Fibroblast of lung (primary cell): ENCODE data around the gene LLCFC1. TPM values are rescaled to one million over a fixed set of nuclear protein-coding genes. Genes with fewer than 3 reads are reported as not detected.

Experiments used
- DNase-seq, 2 donors: peaks; one replicate each; pipeline versions ENCODE4 v3.0.0 to v3.0.0-alpha.2; 2010; ENCODE audit warnings: low read depth in 2 of 2
- H2AFZ ChIP-seq: 2 replicates; pipeline ENCODE4 v1.5.1; 2012; ENCODE audit warnings: low read length, control low read depth, inconsistent platforms
- H3K27ac ChIP-seq: 2 replicates; pipeline ENCODE4 v1.5.1; 2011; ENCODE audit warnings: low read length, control low read depth; ENCODE audit not compliant: insufficient read depth
- H3K27me3 ChIP-seq: 2 replicates; pipeline ENCODE4 v1.5.1; 2011; ENCODE audit warnings: mild to moderate bottlenecking, low read length; ENCODE audit not compliant: control insufficient read depth, insufficient read depth
- H3K36me3 ChIP-seq: 2 replicates; pipeline ENCODE4 v1.5.1; 2011; ENCODE audit warnings: low read length; ENCODE audit not compliant: control insufficient read depth, insufficient read depth
- H3K4me1 ChIP-seq: 2 replicates; pipeline ENCODE4 v1.5.1; 2011; ENCODE audit warnings: low read length; ENCODE audit not compliant: control insufficient read depth, insufficient read depth; ENCODE audit errors: extremely low read depth
- H3K4me2 ChIP-seq: 2 replicates; pipeline ENCODE4 v1.5.1; 2011; ENCODE audit warnings: low read length, control low read depth; ENCODE audit not compliant: insufficient read depth; ENCODE audit errors: extremely low read depth
- H3K4me3 ChIP-seq, 4 experiments: fragments of 200-600 bp in 1 of 4; sonication (generic) in 1 of 4; replicated peaks in 1 of 4; 2 replicates each; pipeline ENCODE4 v1.5.1; 2011 to 2016; ENCODE audit warnings: low read length in 4 of 4, low read depth in 3 of 4, mild to moderate bottlenecking in 3 of 4, control low read depth in 2 of 4, inconsistent platforms in 1 of 4, mixed read lengths in 1 of 4; ENCODE audit not compliant: insufficient read depth in 1 of 4; ENCODE audit errors: control extremely low read depth in 1 of 4
- H3K79me2 ChIP-seq: 2 replicates; pipeline ENCODE4 v1.5.1; 2012; ENCODE audit warnings: mild to moderate bottlenecking, low read length, inconsistent platforms; ENCODE audit not compliant: control insufficient read depth, insufficient read depth
- H3K9ac ChIP-seq: 2 replicates; pipeline ENCODE4 v1.5.1; 2011; ENCODE audit warnings: mild to moderate bottlenecking, low read length, control low read depth; ENCODE audit not compliant: insufficient read depth
- H3K9me3 ChIP-seq: 2 replicates; pipeline ENCODE4 v1.5.1; 2012; ENCODE audit warnings: low read depth, low read length; ENCODE audit not compliant: control insufficient read depth, insufficient read depth
- H4K20me1 ChIP-seq: 2 replicates; pipeline ENCODE4 v1.5.1; 2011; ENCODE audit warnings: low read length; ENCODE audit not compliant: control insufficient read depth, insufficient read depth; ENCODE audit errors: extremely low read depth
- EZH2 ChIP-seq: IDR thresholded peaks from 2 replicates; pipeline ENCODE4 v1.5.1; 2012; ENCODE audit warnings: low read length, control low read depth, mild to moderate bottlenecking; ENCODE audit errors: missing control alignments
- polyA plus RNA-seq, 2 donors: library from polyadenylated mRNA; depleted of rRNA in 1 of 2; stranded (reverse) in 1 of 2; unstranded in 1 of 2; fragments of >200 nt; gene quantifications; 2 replicates each; pipeline ENCODE4 v1.2.1, GENCODE V29; 2011 to 2012; ENCODE audit warnings: missing spikeins in 1 of 2
- total RNA-seq: library from RNA; depleted of rRNA; stranded (reverse); fragments of >200 nt; gene quantifications from 2 replicates; pipeline ENCODE4 v1.2.1, GENCODE V29; 2014
- TF ChIP-seq, protein P1 (sequence below), 2 donors: IDR thresholded peaks in 1 of 2; conservative IDR thresholded peaks in 1 of 2; 1 replicate in 1 of 2; 2 replicates in 1 of 2; pipeline ENCODE4 v1.5.1; 2011 to 2012; ENCODE audit warnings: low read length in 2 of 2, control low read depth in 1 of 2, inconsistent platforms in 1 of 2, low read depth in 1 of 2, mild to moderate bottlenecking in 1 of 2

LLCFC1 gene
- total and polyA plus RNA-seq, 2 donors (not counting 1 experiment from before 2014, with no cell fraction given), result not detected

GRCh38 chr7:142919656-142920055 lies 19.6 kb upstream of the LLCFC1 start:
- Histone ChIP-seq H3K4me1 (no peaks in the 10 kb centered on the region), H3K4me3 (no peak overlapping the region), H2AFZ (no peak overlapping the region), H3K79me2 (no peaks in the 10 kb centered on the region), H3K27me3 (no peaks in the 10 kb centered on the region), H3K36me3 (no peaks in the 10 kb centered on the region), H3K4me2 (no peak overlapping the region), H4K20me1 (no peaks in the 10 kb centered on the region), H3K9ac (no peak overlapping the region), H3K27ac (no peak overlapping the region), H3K9me3 (no peaks in the 10 kb centered on the region)
- TF ChIP-seq, protein P1, sequence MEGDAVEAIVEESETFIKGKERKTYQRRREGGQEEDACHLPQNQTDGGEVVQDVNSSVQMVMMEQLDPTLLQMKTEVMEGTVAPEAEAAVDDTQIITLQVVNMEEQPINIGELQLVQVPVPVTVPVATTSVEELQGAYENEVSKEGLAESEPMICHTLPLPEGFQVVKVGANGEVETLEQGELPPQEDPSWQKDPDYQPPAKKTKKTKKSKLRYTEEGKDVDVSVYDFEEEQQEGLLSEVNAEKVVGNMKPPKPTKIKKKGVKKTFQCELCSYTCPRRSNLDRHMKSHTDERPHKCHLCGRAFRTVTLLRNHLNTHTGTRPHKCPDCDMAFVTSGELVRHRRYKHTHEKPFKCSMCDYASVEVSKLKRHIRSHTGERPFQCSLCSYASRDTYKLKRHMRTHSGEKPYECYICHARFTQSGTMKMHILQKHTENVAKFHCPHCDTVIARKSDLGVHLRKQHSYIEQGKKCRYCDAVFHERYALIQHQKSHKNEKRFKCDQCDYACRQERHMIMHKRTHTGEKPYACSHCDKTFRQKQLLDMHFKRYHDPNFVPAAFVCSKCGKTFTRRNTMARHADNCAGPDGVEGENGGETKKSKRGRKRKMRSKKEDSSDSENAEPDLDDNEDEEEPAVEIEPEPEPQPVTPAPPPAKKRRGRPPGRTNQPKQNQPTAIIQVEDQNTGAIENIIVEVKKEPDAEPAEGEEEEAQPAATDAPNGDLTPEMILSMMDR (conservative IDR thresholded peaks at IDR 0.05 in 1 of 2, IDR thresholded peaks at IDR 0.05 in 1 of 2; ENCODE audit: low read depth in 1 of 2, low read length in 2 of 2), result no peak
- no peak for TF ChIP-seq EZH2
- DNase-seq, result no peak

DNA sequence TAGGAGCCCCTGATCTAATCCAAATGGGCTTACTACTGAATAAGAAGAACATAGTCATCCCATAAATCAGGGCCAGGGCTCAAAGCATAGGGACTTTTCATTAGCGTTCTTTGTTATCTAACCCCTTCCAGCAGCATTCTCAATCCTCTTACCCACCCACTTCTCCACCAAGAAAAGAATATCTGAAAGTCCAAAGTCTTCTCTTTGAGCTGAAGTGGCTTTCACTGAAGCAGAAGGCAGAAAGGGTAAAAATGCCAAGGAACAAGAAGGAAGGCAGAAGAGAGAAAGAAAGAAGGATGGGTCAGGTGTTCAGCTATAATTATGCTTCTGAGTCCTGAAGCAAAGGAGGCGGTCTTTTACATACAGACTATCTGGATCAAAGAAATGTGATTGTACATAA lies 15.9 kb upstream of the LLCFC1 start:
- Histone ChIP-seq H3K36me3 (no peaks in the 10 kb centered on the region), H3K4me3 (no peak overlapping the region), H3K79me2 (no peaks in the 10 kb centered on the region), H2AFZ (no peak overlapping the region), H3K4me1 (no peaks in the 10 kb centered on the region), H3K4me2 (no peak overlapping the region), H3K27ac (no peak overlapping the region), H3K27me3 (no peaks in the 10 kb centered on the region), H3K9me3 (no peaks in the 10 kb centered on the region), H3K9ac (no peak overlapping the region), H4K20me1 (no peaks in the 10 kb centered on the region)
- DNase-seq, result no peak
- TF ChIP-seq EZH2, result no peak
- TF ChIP-seq, protein P1 (conservative IDR thresholded peaks at IDR 0.05 in 1 of 2, IDR thresholded peaks at IDR 0.05 in 1 of 2; ENCODE audit: low read depth in 1 of 2, low read length in 2 of 2), result no peak

DNA sequence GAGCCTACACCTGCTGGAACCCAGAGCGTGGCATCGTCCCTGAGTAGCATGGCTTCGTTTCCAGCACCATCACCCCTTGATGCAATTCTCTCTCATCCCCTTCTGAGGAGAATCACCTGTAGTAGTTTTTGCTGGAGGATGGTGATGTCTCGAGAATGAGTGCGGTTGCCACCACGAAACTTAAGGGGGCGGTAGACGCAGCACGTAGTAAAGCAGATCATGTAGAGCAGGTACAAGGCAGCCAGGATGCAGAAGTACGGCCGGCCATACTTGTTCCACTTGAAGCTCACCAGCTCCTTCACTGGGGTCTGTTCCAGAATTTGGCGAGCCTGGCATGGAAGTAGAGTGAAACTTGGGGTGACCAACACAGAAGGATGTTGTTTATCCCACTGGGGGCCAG lies 13.9 kb upstream of the LLCFC1 start:
- H2AFZ ChIP-seq, result no peak overlapping the region
- TF ChIP-seq, protein P1 (conservative IDR thresholded peaks at IDR 0.05 in 1 of 2, IDR thresholded peaks at IDR 0.05 in 1 of 2; ENCODE audit: low read depth in 1 of 2, low read length in 2 of 2), result no peak
- no peak for TF ChIP-seq EZH2
- no peak overlapping the region for H3K4me2 ChIP-seq
- H3K9me3 ChIP-seq, result no peaks in the 10 kb centered on the region
- H3K27ac ChIP-seq, result no peak overlapping the region
- H3K9ac ChIP-seq, result no peak overlapping the region
- H3K4me1 ChIP-seq, result no peaks in the 10 kb centered on the region
- no peak overlapping the region for H3K4me3 ChIP-seq
- DNase-seq, result no peak
- no peaks in the 10 kb centered on the region for H3K36me3 ChIP-seq
- no peaks in the 10 kb centered on the region for H3K27me3 ChIP-seq
- H3K79me2 ChIP-seq, result no peaks in the 10 kb centered on the region
- no peaks in the 10 kb centered on the region for H4K20me1 ChIP-seq
